GM23338 (cell line): ENCODE data around the gene PCBP3. TPM values are rescaled to one million over a fixed set of nuclear protein-coding genes. Genes with fewer than 3 reads are reported as not detected.

Experiments
- ATAC-seq: fragments of 200-7000 bp; cut with Tn5 transposase; 3 replicates; pipeline ENCODE4 v1.9.1; 2020
- DNase-seq: peaks from one replicate; pipeline ENCODE4 v3.0.0-alpha.2; 2015; ENCODE audit warnings: low spot score
- H2AFZ ChIP-seq: fragments of 200-600 bp; sonication (generic); 2 replicates; pipeline ENCODE4 v1.8.0; 2016; ENCODE audit warnings: antibody characterized with exemption, mild to moderate bottlenecking, moderate library complexity
- H3F3A ChIP-seq: fragments of 200-600 bp; sonication (generic); replicated peaks from 2 replicates; pipeline ENCODE4 v1.8.0; 2017; ENCODE audit warnings: antibody characterized with exemption, mixed run types, low read depth
- H3K27ac ChIP-seq: fragments of 200-600 bp; sonication (generic); 2 replicates; pipeline ENCODE4 v1.6.1; 2016; ENCODE audit warnings: low read depth
- H3K27me3 ChIP-seq: fragments of 200-600 bp; sonication (generic); 2 replicates; pipeline ENCODE4 v1.8.0; 2016; ENCODE audit warnings: mild to moderate bottlenecking, mixed run types, moderate library complexity; ENCODE audit not compliant: insufficient read depth
- H3K36me3 ChIP-seq: fragments of 200-600 bp; sonication (generic); 2 replicates; pipeline ENCODE4 v1.8.0; 2016; ENCODE audit warnings: mild to moderate bottlenecking; ENCODE audit not compliant: insufficient read depth
- H3K4me1 ChIP-seq: fragments of 200-600 bp; sonication (generic); 2 replicates; pipeline ENCODE4 v1.8.0; 2016; ENCODE audit warnings: mild to moderate bottlenecking, moderate library complexity; ENCODE audit not compliant: insufficient read depth
- H3K4me2 ChIP-seq: fragments of 200-600 bp; sonication (generic); 2 replicates; pipeline ENCODE4 v1.7.1; 2017; ENCODE audit warnings: mixed run types
- H3K4me3 ChIP-seq: fragments of 200-600 bp; sonication (generic); 2 replicates; pipeline ENCODE4 v1.6.1; 2016; ENCODE audit warnings: mixed run types
- H3K79me2 ChIP-seq: fragments of 200-600 bp; sonication (generic); replicated peaks from 2 replicates; pipeline ENCODE4 v1.8.0; 2017; ENCODE audit warnings: mild to moderate bottlenecking; ENCODE audit not compliant: insufficient read depth
- H3K9me2 ChIP-seq: fragments of 200-600 bp; sonication (generic); 2 replicates; pipeline ENCODE4 v1.8.0; 2017; ENCODE audit not compliant: insufficient read depth
- H4K20me1 ChIP-seq: fragments of 200-600 bp; sonication (generic); replicated peaks from 2 replicates; pipeline ENCODE4 v1.8.0; 2017; ENCODE audit warnings: mild to moderate bottlenecking; ENCODE audit not compliant: insufficient read depth
- H3K27ac Mint-ChIP-seq: 2 replicates; pipeline ENCODE4 v1.8.0; 2020; ENCODE audit warnings: inconsistent platforms, mild to moderate bottlenecking, moderate library complexity, mixed read lengths
- H3K27me3 Mint-ChIP-seq: 3 replicates; pipeline ENCODE4 v1.8.0; 2022; ENCODE audit warnings: low read depth, mild to moderate bottlenecking, moderate library complexity, mixed read lengths, inconsistent platforms; ENCODE audit not compliant: insufficient read depth, poor library complexity
- H3K36me3 Mint-ChIP-seq: 3 replicates; pipeline ENCODE4 v1.8.0; 2021; ENCODE audit warnings: low read depth, mild to moderate bottlenecking, inconsistent platforms, moderate library complexity, mixed read lengths
- H3K4me1 Mint-ChIP-seq: 3 replicates; pipeline ENCODE4 v1.8.0; 2020; ENCODE audit warnings: mild to moderate bottlenecking, inconsistent platforms, mixed read lengths
- H3K4me3 Mint-ChIP-seq: 3 replicates; pipeline ENCODE4 v1.8.0; 2021; ENCODE audit warnings: moderate library complexity, mild to moderate bottlenecking, inconsistent platforms, mixed read lengths
- H3K9me3 Mint-ChIP-seq: 3 replicates; pipeline ENCODE4 v1.8.0; 2020; ENCODE audit warnings: moderate library complexity, mild to moderate bottlenecking, inconsistent platforms, mixed read lengths
- CREB1 ChIP-seq: fragments of 250-450 bp; sonication (Bioruptor Pico); IDR thresholded peaks from 2 replicates; pipeline ENCODE4 v1.5.0; 2020; ENCODE audit warnings: low read depth, mild to moderate bottlenecking, moderate library complexity
- EZH2 ChIP-seq: fragments of 200-600 bp; sonication (generic); IDR thresholded peaks from one replicate; pipeline ENCODE4 v1.8.0; 2017; ENCODE audit warnings: antibody characterized with exemption, mild to moderate bottlenecking, low read depth; ENCODE audit not compliant: unreplicated experiment
- EZH2phosphoT487 ChIP-seq: fragments of 200-600 bp; sonication (generic); IDR thresholded peaks from one replicate; pipeline ENCODE4 v1.8.1; 2018; ENCODE audit warnings: antibody characterized with exemption; ENCODE audit not compliant: unreplicated experiment
- JUNB ChIP-seq: IDR thresholded peaks from one replicate; pipeline ENCODE4 v1.6.1; 2016; ENCODE audit warnings: antibody characterized with exemption; ENCODE audit not compliant: unreplicated experiment
- NANOG ChIP-seq: IDR thresholded peaks from 2 replicates; pipeline ENCODE4 v1.6.1; 2016; ENCODE audit warnings: antibody characterized with exemption, borderline replicate concordance
- POLR2AphosphoS5 ChIP-seq: IDR thresholded peaks from 2 replicates; pipeline ENCODE4 v1.6.1; 2016; ENCODE audit warnings: antibody characterized with exemption, low read depth
- STAT1 ChIP-seq: IDR thresholded peaks from one replicate; pipeline ENCODE4 v1.6.1; 2016; ENCODE audit warnings: antibody characterized with exemption; ENCODE audit not compliant: unreplicated experiment
- ZNF114 ChIP-seq: fragments of 250-450 bp; sonication (Bioruptor Pico); IDR thresholded peaks from 2 replicates; pipeline ENCODE4 v1.5.0; 2020; ENCODE audit warnings: mild to moderate bottlenecking, moderate library complexity
- ZNF331 ChIP-seq: fragments of 250-450 bp; sonication (Bioruptor Pico); IDR thresholded peaks from 2 replicates; pipeline ENCODE4 v1.5.0; 2020; ENCODE audit warnings: low read depth, mild to moderate bottlenecking, moderate library complexity
- polyA plus RNA-seq: library from polyadenylated mRNA; unstranded; fragments of >200 nt; fragmentation: Nextera tagmentation; extraction: Ambion mirVana; gene quantifications from 2 replicates; pipeline ENCODE4 v1.2.1, GENCODE V29; 2016
- total RNA-seq: library from RNA; depleted of rRNA; stranded (reverse); fragments of >200 nt; shearing (Covaris generic); gene quantifications from 2 replicates; pipeline ENCODE4 v1.2.3, GENCODE V29; 2014
- TF ChIP-seq, protein P1 (sequence below): IDR thresholded peaks from one replicate; pipeline ENCODE4 v1.6.1; 2018; ENCODE audit warnings: antibody characterized with exemption; ENCODE audit not compliant: unreplicated experiment
- TF ChIP-seq, protein P2 (sequence below), 2 experiments: fragments of 200-600 bp in 1 of 2; sonication (generic) in 1 of 2; conservative IDR thresholded peaks; 2 replicates each; pipeline versions ENCODE4 v1.5.1 to v1.6.1; 2016 to 2017; ENCODE audit warnings: antibody characterized with exemption in 2 of 2, low read depth in 2 of 2, mild to moderate bottlenecking in 2 of 2, moderate library complexity in 1 of 2
- TF ChIP-seq, protein P3 (sequence below): IDR thresholded peaks from 2 replicates; pipeline ENCODE4 v1.6.1; 2016; ENCODE audit warnings: antibody characterized with exemption
- TF ChIP-seq, protein P4 (sequence below): fragments of 250-450 bp; sonication (Bioruptor Pico); IDR thresholded peaks from 2 replicates; pipeline ENCODE4 v1.5.0; 2020; ENCODE audit warnings: mild to moderate bottlenecking, moderate library complexity

The PCBP3 gene
- total and polyA plus RNA-seq, 2 experiments from 2014 or later = 7.1 to 9.1 TPM

DNA sequence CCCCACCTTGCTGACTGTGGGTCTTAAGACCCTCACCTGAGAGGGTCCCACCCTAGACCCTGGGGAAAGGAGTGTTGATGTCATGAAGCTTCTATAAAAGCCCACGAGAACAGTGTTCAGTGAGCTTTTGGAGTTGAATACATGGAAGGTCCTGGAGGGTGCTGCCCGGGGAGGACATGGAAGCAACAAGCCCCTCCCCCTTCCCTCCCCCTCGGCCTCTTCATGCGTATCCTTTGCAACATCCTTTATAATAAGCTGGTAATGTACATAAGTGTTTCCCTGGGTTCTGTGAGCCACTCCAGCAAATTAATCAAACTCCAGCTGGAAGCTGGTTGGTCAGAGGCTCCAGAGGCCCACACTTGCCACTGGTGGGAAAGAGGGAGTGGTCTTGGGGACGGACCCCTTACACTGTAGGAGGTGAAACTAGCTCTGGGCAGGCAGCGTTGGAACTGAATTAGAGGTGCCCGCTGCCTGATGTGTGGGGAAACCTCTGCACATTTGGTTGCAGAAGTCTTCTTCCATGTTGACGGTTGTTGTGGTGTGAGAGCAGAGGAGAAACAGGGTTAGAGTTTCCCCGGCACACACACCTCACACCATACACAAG is 323.4 kb downstream of the PCBP3 start:
- H3K9me3 Mint-ChIP-seq = peaks cover 47% of the 10 kb centered on the region
- peaks cover 4% of the 10 kb centered on the region; the same call in 1 of the 2 replicates for H3K36me3 ChIP-seq
- TF ChIP-seq, protein P1, sequence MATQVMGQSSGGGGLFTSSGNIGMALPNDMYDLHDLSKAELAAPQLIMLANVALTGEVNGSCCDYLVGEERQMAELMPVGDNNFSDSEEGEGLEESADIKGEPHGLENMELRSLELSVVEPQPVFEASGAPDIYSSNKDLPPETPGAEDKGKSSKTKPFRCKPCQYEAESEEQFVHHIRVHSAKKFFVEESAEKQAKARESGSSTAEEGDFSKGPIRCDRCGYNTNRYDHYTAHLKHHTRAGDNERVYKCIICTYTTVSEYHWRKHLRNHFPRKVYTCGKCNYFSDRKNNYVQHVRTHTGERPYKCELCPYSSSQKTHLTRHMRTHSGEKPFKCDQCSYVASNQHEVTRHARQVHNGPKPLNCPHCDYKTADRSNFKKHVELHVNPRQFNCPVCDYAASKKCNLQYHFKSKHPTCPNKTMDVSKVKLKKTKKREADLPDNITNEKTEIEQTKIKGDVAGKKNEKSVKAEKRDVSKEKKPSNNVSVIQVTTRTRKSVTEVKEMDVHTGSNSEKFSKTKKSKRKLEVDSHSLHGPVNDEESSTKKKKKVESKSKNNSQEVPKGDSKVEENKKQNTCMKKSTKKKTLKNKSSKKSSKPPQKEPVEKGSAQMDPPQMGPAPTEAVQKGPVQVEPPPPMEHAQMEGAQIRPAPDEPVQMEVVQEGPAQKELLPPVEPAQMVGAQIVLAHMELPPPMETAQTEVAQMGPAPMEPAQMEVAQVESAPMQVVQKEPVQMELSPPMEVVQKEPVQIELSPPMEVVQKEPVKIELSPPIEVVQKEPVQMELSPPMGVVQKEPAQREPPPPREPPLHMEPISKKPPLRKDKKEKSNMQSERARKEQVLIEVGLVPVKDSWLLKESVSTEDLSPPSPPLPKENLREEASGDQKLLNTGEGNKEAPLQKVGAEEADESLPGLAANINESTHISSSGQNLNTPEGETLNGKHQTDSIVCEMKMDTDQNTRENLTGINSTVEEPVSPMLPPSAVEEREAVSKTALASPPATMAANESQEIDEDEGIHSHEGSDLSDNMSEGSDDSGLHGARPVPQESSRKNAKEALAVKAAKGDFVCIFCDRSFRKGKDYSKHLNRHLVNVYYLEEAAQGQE = no peak
- TF ChIP-seq CREB1 = no peak
- TF ChIP-seq POLR2AphosphoS5 = no peak
- no peak for TF ChIP-seq EZH2phosphoT487
- no peak for TF ChIP-seq JUNB
- no peak for TF ChIP-seq ZNF331
- no peak for TF ChIP-seq NANOG
- TF ChIP-seq STAT1 = no peak
- TF ChIP-seq, protein P2, sequence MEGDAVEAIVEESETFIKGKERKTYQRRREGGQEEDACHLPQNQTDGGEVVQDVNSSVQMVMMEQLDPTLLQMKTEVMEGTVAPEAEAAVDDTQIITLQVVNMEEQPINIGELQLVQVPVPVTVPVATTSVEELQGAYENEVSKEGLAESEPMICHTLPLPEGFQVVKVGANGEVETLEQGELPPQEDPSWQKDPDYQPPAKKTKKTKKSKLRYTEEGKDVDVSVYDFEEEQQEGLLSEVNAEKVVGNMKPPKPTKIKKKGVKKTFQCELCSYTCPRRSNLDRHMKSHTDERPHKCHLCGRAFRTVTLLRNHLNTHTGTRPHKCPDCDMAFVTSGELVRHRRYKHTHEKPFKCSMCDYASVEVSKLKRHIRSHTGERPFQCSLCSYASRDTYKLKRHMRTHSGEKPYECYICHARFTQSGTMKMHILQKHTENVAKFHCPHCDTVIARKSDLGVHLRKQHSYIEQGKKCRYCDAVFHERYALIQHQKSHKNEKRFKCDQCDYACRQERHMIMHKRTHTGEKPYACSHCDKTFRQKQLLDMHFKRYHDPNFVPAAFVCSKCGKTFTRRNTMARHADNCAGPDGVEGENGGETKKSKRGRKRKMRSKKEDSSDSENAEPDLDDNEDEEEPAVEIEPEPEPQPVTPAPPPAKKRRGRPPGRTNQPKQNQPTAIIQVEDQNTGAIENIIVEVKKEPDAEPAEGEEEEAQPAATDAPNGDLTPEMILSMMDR (conservative IDR thresholded peaks at IDR 0.05; ENCODE audit: low read depth in 2 of 2) = no peak
- TF ChIP-seq, protein P3, sequence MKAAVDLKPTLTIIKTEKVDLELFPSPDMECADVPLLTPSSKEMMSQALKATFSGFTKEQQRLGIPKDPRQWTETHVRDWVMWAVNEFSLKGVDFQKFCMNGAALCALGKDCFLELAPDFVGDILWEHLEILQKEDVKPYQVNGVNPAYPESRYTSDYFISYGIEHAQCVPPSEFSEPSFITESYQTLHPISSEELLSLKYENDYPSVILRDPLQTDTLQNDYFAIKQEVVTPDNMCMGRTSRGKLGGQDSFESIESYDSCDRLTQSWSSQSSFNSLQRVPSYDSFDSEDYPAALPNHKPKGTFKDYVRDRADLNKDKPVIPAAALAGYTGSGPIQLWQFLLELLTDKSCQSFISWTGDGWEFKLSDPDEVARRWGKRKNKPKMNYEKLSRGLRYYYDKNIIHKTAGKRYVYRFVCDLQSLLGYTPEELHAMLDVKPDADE = no peak
- no peak for TF ChIP-seq ZNF114
- no peak for TF ChIP-seq EZH2
- TF ChIP-seq, protein P4, sequence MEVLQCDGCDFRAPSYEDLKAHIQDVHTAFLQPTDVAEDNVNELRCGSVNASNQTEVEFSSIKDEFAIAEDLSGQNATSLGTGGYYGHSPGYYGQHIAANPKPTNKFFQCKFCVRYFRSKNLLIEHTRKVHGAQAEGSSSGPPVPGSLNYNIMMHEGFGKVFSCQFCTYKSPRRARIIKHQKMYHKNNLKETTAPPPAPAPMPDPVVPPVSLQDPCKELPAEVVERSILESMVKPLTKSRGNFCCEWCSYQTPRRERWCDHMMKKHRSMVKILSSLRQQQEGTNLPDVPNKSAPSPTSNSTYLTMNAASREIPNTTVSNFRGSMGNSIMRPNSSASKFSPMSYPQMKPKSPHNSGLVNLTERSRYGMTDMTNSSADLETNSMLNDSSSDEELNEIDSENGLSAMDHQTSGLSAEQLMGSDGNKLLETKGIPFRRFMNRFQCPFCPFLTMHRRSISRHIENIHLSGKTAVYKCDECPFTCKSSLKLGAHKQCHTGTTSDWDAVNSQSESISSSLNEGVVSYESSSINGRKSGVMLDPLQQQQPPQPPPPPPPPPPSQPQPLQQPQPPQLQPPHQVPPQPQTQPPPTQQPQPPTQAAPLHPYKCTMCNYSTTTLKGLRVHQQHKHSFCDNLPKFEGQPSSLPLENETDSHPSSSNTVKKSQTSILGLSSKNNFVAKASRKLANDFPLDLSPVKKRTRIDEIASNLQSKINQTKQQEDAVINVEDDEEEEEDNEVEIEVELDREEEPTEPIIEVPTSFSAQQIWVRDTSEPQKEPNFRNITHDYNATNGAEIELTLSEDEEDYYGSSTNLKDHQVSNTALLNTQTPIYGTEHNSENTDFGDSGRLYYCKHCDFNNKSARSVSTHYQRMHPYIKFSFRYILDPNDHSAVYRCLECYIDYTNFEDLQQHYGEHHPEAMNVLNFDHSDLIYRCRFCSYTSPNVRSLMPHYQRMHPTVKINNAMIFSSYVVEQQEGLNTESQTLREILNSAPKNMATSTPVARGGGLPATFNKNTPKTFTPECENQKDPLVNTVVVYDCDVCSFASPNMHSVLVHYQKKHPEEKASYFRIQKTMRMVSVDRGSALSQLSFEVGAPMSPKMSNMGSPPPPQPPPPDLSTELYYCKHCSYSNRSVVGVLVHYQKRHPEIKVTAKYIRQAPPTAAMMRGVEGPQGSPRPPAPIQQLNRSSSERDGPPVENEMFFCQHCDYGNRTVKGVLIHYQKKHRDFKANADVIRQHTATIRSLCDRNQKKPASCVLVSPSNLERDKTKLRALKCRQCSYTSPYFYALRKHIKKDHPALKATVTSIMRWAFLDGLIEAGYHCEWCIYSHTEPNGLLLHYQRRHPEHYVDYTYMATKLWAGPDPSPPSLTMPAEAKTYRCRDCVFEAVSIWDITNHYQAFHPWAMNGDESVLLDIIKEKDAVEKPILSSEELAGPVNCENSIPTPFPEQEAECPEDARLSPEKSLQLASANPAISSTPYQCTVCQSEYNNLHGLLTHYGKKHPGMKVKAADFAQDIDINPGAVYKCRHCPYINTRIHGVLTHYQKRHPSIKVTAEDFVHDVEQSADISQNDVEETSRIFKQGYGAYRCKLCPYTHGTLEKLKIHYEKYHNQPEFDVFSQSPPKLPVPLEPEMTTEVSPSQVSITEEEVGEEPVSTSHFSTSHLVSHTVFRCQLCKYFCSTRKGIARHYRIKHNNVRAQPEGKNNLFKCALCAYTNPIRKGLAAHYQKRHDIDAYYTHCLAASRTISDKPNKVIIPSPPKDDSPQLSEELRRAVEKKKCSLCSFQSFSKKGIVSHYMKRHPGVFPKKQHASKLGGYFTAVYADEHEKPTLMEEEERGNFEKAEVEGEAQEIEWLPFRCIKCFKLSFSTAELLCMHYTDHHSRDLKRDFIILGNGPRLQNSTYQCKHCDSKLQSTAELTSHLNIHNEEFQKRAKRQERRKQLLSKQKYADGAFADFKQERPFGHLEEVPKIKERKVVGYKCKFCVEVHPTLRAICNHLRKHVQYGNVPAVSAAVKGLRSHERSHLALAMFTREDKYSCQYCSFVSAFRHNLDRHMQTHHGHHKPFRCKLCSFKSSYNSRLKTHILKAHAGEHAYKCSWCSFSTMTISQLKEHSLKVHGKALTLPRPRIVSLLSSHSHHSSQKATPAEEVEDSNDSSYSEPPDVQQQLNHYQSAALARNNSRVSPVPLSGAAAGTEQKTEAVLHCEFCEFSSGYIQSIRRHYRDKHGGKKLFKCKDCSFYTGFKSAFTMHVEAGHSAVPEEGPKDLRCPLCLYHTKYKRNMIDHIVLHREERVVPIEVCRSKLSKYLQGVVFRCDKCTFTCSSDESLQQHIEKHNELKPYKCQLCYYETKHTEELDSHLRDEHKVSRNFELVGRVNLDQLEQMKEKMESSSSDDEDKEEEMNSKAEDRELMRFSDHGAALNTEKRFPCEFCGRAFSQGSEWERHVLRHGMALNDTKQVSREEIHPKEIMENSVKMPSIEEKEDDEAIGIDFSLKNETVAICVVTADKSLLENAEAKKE = no peak
- H3K36me3 Mint-ChIP-seq = peaks cover 32% of the 10 kb centered on the region
- no peak for DNase-seq
- H3K4me1 Mint-ChIP-seq = peaks cover 3% of the 10 kb centered on the region; the same call in 2 of the 3 replicates
- peaks cover 17% of the 10 kb centered on the region for H3K27me3 Mint-ChIP-seq
- no peaks in the 10 kb centered on the region for H3K79me2 ChIP-seq
- no peak for ATAC-seq
- H2AFZ ChIP-seq = no peak overlapping the region
- H3K27me3 ChIP-seq = peaks cover under 1% of the 10 kb centered on the region; the same call in 1 of the 2 replicates
- H4K20me1 ChIP-seq = no peaks in the 10 kb centered on the region
- no peak overlapping the region for H3K27ac ChIP-seq
- H3F3A ChIP-seq = no peaks in the 10 kb centered on the region
- no peak overlapping the region for H3K4me2 ChIP-seq
- no peak overlapping the region for H3K4me3 ChIP-seq
- H3K27ac Mint-ChIP-seq = no peak overlapping the region
- no peaks in the 10 kb centered on the region for H3K4me1 ChIP-seq
- H3K9me2 ChIP-seq = no peaks in the 10 kb centered on the region
- no peak overlapping the region for H3K4me3 Mint-ChIP-seq
